ENCODE data around the gene MOSMO. TPM values are rescaled to one million over a fixed set of nuclear protein-coding genes. Genes with fewer than 3 reads are reported as not detected.

Gene MOSMO
- total and polyA plus RNA-seq, 10 of the 15 experiments (the other 5 are each of a cell fraction or from before 2014, with no cell fraction given), result 1.7 to 26.7 (median 12.2) TPM

DNA sequence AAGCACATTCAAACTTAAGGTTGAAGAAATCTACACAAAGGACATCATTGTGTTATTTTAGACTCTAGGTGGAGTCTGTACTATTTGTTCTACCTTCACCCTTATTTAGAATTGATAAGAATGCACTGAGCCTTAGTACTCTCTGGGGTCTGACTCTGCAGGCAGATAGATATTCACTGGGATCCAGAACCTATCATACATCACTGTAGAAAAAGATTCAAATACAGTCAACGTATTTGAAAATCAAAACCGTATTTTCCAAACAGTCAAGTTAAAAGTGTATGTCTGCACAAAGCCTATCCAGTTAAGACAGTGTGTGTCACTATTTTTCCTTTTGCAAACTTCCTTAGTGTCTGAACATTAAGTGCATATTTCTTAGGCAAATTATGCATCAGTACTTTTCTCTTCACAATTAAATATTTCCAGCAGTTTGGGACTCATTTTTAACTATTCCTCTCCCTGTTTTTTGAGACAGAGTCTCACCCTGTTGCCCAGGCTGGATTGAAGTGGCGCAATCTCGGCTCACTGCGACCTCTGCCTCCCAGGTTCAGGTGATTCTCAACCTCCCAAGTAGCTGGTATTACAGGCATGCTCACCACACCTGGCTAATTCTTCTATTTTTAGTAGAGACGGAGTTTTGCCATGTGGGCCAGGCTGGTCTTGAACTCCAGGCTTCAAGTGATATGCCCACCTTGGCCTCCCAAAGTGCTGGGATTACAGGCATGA is 22.3 kb downstream of the MOSMO start:
- peaks cover 2% of the 10 kb centered on the region for H3K79me2 ChIP-seq (ENCODE audit: control insufficient read depth, insufficient read depth, low read length)
- in situ Hi-C loops (cut with MboI), result no loop called here
- H3K4me1 ChIP-seq (ENCODE audit: control insufficient read depth, insufficient read depth, low read length), result peaks cover 25% of the 10 kb centered on the region
- DNase-seq (ENCODE audit: low read depth, low spot score) (no peak), ATAC-seq (no peak), FAIRE-seq (no peak)
- ChIA-PET RAD21 (ENCODE audit: unreplicated experiment) (interaction anchor here (0.9 to 2.2 kb wide), 2 partner anchors 47 to 158 kb away, joined by 3 to 7 read pairs; no protein-coding TSS in a partner anchor), POLR2A (interaction anchor here (0.6 kb wide), 1 partner anchor 23 kb away, joined by 4 read pairs; no protein-coding TSS in a partner anchor), CTCF (interaction anchor here (1.6 to 5.8 kb wide), 2 partner anchors 48 kb away, joined by 7 to 51 read pairs; no protein-coding TSS in a partner anchor), SMC1A (ENCODE audit: uncharacterized antibody, unreplicated experiment) (interaction anchor here (0.5 to 1.5 kb wide), 4 partner anchors 14 to 1307 kb away, joined by 3 to 5 read pairs (median 3); no protein-coding TSS in a partner anchor)
- no peak overlapping the region for H3K4me3 ChIP-seq
- WGBS (ENCODE audit: insufficient coverage, insufficient replicate concordance, low lambda C conversion rate, missing lambda C conversion rate), result 95% methylated on average over 6 of the region's 6 CpGs
- H3K27me3 ChIP-seq (replicated peaks in 1 of 2; ENCODE audit: control insufficient read depth in 2 of 2, insufficient read depth in 2 of 2, low read length in 1 of 2), result no peaks in the 10 kb centered on the region
- H3K27ac ChIP-seq (ENCODE audit: control insufficient read depth, insufficient read depth), result no peak overlapping the region
- H4K20me1 ChIP-seq (ENCODE audit: control insufficient read depth, insufficient read depth), result no peaks in the 10 kb centered on the region
- no peak overlapping the region for H2AFZ ChIP-seq (ENCODE audit: control insufficient read depth, low read depth, low read length)
- H3K4me2 ChIP-seq (ENCODE audit: control insufficient read depth, insufficient read depth), result no peak overlapping the region
- intact Hi-C loops (cut with micrococcal nuclease; ENCODE audit: unreplicated experiment), result no loop called here
- no peaks in the 10 kb centered on the region; the same call in none of the 3 replicates for H3K9me3 ChIP-seq (replicated peaks; ENCODE audit: control insufficient read depth, insufficient read depth, low read length)
- H3K9ac ChIP-seq (ENCODE audit: control insufficient read depth, insufficient read depth, low read length), result no peak overlapping the region
- no peaks in the 10 kb centered on the region; a peak in 1 of 4 replicates for H3K36me3 ChIP-seq (ENCODE audit: control insufficient read depth in 2 of 2, insufficient read depth in 2 of 2, low read length in 1 of 2)
- BruUV-seq (replicated peaks), result no TSS peak
- TF ChIP-seq, protein P1, sequence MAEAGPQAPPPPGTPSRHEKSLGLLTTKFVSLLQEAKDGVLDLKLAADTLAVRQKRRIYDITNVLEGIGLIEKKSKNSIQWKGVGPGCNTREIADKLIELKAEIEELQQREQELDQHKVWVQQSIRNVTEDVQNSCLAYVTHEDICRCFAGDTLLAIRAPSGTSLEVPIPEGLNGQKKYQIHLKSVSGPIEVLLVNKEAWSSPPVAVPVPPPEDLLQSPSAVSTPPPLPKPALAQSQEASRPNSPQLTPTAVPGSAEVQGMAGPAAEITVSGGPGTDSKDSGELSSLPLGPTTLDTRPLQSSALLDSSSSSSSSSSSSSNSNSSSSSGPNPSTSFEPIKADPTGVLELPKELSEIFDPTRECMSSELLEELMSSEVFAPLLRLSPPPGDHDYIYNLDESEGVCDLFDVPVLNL (IDR thresholded peaks at IDR 0.05; ENCODE audit: low read depth, low read length), result no peak
- no peak for TF ChIP-seq MEF2B (IDR thresholded peaks at IDR 0.05; ENCODE audit: partially characterized antibody, poor library complexity, severe bottlenecking)
- TF ChIP-seq MTA2 (IDR thresholded peaks at IDR 0.05; ENCODE audit: low read depth), result no peak
- no peak for TF ChIP-seq ZSCAN29 (IDR thresholded peaks at IDR 0.05)
- TF ChIP-seq ZNF384 (IDR thresholded peaks at IDR 0.05; ENCODE audit: borderline replicate concordance, low read depth, low read length), result no peak
- no peak for TF ChIP-seq POU2F2 (IDR thresholded peaks at IDR 0.05; ENCODE audit: borderline replicate concordance, low read depth, low read length)
- TF ChIP-seq SRF (IDR thresholded peaks at IDR 0.05; ENCODE audit: low read depth in 2 of 2, low read length in 2 of 2), result no peak
- no peak for TF ChIP-seq KDM1A (IDR thresholded peaks at IDR 0.05; ENCODE audit: borderline replicate concordance)
- no peak for TF ChIP-seq TARDBP (IDR thresholded peaks at IDR 0.05; ENCODE audit: borderline replicate concordance)
- TF ChIP-seq KLF5 (IDR thresholded peaks at IDR 0.05; ENCODE audit: partially characterized antibody), result no peak
- TF ChIP-seq TBL1XR1 (IDR thresholded peaks at IDR 0.05; ENCODE audit: low read depth, low read length), result no peak
- TF ChIP-seq EGR1 (IDR thresholded peaks at IDR 0.05; ENCODE audit: borderline replicate concordance in 1 of 2, low read depth in 2 of 2, low read length in 2 of 2), result no peak
- TF ChIP-seq JUNB (IDR thresholded peaks at IDR 0.05), result no peak
- TF ChIP-seq, protein P2, sequence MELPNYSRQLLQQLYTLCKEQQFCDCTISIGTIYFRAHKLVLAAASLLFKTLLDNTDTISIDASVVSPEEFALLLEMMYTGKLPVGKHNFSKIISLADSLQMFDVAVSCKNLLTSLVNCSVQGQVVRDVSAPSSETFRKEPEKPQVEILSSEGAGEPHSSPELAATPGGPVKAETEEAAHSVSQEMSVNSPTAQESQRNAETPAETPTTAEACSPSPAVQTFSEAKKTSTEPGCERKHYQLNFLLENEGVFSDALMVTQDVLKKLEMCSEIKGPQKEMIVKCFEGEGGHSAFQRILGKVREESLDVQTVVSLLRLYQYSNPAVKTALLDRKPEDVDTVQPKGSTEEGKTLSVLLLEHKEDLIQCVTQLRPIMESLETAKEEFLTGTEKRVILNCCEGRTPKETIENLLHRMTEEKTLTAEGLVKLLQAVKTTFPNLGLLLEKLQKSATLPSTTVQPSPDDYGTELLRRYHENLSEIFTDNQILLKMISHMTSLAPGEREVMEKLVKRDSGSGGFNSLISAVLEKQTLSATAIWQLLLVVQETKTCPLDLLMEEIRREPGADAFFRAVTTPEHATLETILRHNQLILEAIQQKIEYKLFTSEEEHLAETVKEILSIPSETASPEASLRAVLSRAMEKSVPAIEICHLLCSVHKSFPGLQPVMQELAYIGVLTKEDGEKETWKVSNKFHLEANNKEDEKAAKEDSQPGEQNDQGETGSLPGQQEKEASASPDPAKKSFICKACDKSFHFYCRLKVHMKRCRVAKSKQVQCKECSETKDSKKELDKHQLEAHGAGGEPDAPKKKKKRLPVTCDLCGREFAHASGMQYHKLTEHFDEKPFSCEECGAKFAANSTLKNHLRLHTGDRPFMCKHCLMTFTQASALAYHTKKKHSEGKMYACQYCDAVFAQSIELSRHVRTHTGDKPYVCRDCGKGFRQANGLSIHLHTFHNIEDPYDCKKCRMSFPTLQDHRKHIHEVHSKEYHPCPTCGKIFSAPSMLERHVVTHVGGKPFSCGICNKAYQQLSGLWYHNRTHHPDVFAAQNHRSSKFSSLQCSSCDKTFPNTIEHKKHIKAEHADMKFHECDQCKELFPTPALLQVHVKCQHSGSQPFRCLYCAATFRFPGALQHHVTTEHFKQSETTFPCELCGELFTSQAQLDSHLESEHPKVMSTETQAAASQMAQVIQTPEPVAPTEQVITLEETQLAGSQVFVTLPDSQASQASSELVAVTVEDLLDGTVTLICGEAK (IDR thresholded peaks at IDR 0.05; ENCODE audit: borderline replicate concordance), result no peak
- TF ChIP-seq EP300 (IDR thresholded peaks at IDR 0.05; ENCODE audit: borderline replicate concordance in 1 of 2, control insufficient read depth in 1 of 2, low read depth in 2 of 2, low read length in 2 of 2), result no peak
- TF ChIP-seq FOS (IDR thresholded peaks at IDR 0.05; ENCODE audit: borderline replicate concordance, extremely low read depth, insufficient read length), result no peak
